SK-N-SH treated with all-trans-retinoic acid at 6 μM for 48 hours (cell line): ENCODE results near the gene ZNF69.

Experiments used
- ATAC-seq: fragments of 200-7000 bp; cut with Tn5 transposase; 3 replicates; pipeline ENCODE4 v1.9.1; 2020; ENCODE audit warnings: mild to moderate bottlenecking, moderate library complexity
- ARNTL ChIP-seq: fragments of 450-650 bp; formaldehyde crosslinking; IDR thresholded peaks from 2 replicates; pipeline ENCODE4 v1.5.0; 2020; ENCODE audit warnings: low read depth, mild to moderate bottlenecking, moderate library complexity, borderline replicate concordance
- BACH2 ChIP-seq: fragments of 250-450 bp; sonication (Bioruptor Pico); IDR thresholded peaks from 2 replicates; pipeline ENCODE4 v1.9.0; 2021; ENCODE audit warnings: mild to moderate bottlenecking, borderline replicate concordance
- CREB5 ChIP-seq: fragments of 250-450 bp; sonication (Bioruptor Pico); IDR thresholded peaks from 2 replicates; pipeline ENCODE4 v1.5.1; 2020; ENCODE audit warnings: low read depth, mild to moderate bottlenecking, moderate library complexity
- CSDC2 ChIP-seq: fragments of 250-450 bp; sonication (Bioruptor Pico); IDR thresholded peaks from 2 replicates; pipeline ENCODE4 v1.5.0; 2020; ENCODE audit warnings: mild to moderate bottlenecking, moderate library complexity
- CSRNP3 ChIP-seq: fragments of 250-450 bp; sonication (Bioruptor Pico); IDR thresholded peaks from 2 replicates; pipeline ENCODE4 v1.5.1; 2021; ENCODE audit warnings: mild to moderate bottlenecking, moderate library complexity
- ESRRG ChIP-seq: fragments of 250-450 bp; sonication (Bioruptor Pico); IDR thresholded peaks from 2 replicates; pipeline ENCODE4 v1.6.1; 2021; ENCODE audit warnings: mild to moderate bottlenecking
- GLIS3 ChIP-seq: fragments of 250-450 bp; sonication (Bioruptor Pico); IDR thresholded peaks from 2 replicates; pipeline ENCODE4 v1.5.0; 2020; ENCODE audit warnings: mild to moderate bottlenecking, moderate library complexity
- ISL1 ChIP-seq: fragments of 250-450 bp; sonication (Bioruptor Pico); IDR thresholded peaks from 2 replicates; pipeline ENCODE4 v2.1.2; 2022; ENCODE audit warnings: mild to moderate bottlenecking, moderate library complexity
- OSR1 ChIP-seq: fragments of 250-450 bp; sonication (Bioruptor Pico); IDR thresholded peaks from 2 replicates; pipeline ENCODE4 v1.8.0; 2022; ENCODE audit warnings: moderate library complexity, mild to moderate bottlenecking, inconsistent platforms
- PATZ1 ChIP-seq: fragments of 250-450 bp; sonication (Bioruptor Pico); IDR thresholded peaks from 2 replicates; pipeline ENCODE4 v1.8.0; 2020; ENCODE audit warnings: mild to moderate bottlenecking, moderate library complexity, borderline replicate concordance
- POU6F1 ChIP-seq: fragments of 250-450 bp; sonication (Bioruptor Pico); IDR thresholded peaks from 2 replicates; pipeline ENCODE4 v1.8.0; 2021; ENCODE audit warnings: low read depth, mild to moderate bottlenecking, moderate library complexity, borderline replicate concordance
- RARB ChIP-seq: fragments of 250-450 bp; sonication (Bioruptor Pico); IDR thresholded peaks from 2 replicates; pipeline ENCODE4 v1.8.0; 2021; ENCODE audit warnings: mild to moderate bottlenecking, moderate library complexity
- SNAI2 ChIP-seq: fragments of 250-450 bp; sonication (Bioruptor Pico); IDR thresholded peaks from 2 replicates; pipeline ENCODE4 v1.5.0; 2020; ENCODE audit warnings: mild to moderate bottlenecking, moderate library complexity
- TCF4 ChIP-seq: fragments of 250-450 bp; sonication (Bioruptor Pico); IDR thresholded peaks from 2 replicates; pipeline ENCODE4 v1.8.0; 2021; ENCODE audit warnings: mild to moderate bottlenecking, moderate library complexity, borderline replicate concordance
- TSHZ2 ChIP-seq: fragments of 250-450 bp; sonication (Bioruptor Pico); IDR thresholded peaks from 2 replicates; pipeline ENCODE4 v1.5.0; 2020; ENCODE audit warnings: mild to moderate bottlenecking, moderate library complexity
- ZC3H10 ChIP-seq: fragments of 250-450 bp; sonication (Bioruptor Pico); IDR thresholded peaks from 2 replicates; pipeline ENCODE4 v1.5.1; 2021; ENCODE audit warnings: mild to moderate bottlenecking, moderate library complexity
- ZFP3 ChIP-seq: fragments of 250-450 bp; sonication (Bioruptor Pico); IDR thresholded peaks from 2 replicates; pipeline ENCODE4 v1.5.0; 2020; ENCODE audit warnings: mild to moderate bottlenecking, moderate library complexity
- ZFP30 ChIP-seq: fragments of 450-650 bp; formaldehyde crosslinking; IDR thresholded peaks from 2 replicates; pipeline ENCODE4 v1.5.0; 2022; ENCODE audit warnings: mild to moderate bottlenecking, moderate library complexity
- ZNF70 ChIP-seq: fragments of 450-650 bp; formaldehyde crosslinking; IDR thresholded peaks from 2 replicates; pipeline ENCODE4 v1.5.0; 2020; ENCODE audit warnings: mild to moderate bottlenecking, moderate library complexity
- ZNF8 ChIP-seq: fragments of 450-650 bp; formaldehyde crosslinking; IDR thresholded peaks from 2 replicates; pipeline ENCODE4 v1.5.0; 2020; ENCODE audit warnings: mild to moderate bottlenecking, moderate library complexity

ZNF69 gene

GRCh38 chr19:11880598-11880997 lies 7.0 kb upstream of the ZNF69 start:
- no peak for ATAC-seq
- TF ChIP-seq BACH2 (CRISPR knock-in tag) (no peak), GLIS3 (no peak), ISL1 (no peak), ARNTL (CRISPR knock-in tag) (no peak), CREB5 (no peak), CSDC2 (CRISPR knock-in tag) (no peak), ZFP3 (no peak), TCF4 (CRISPR knock-in tag) (no peak), ZC3H10 (CRISPR knock-in tag) (no peak), TSHZ2 (no peak), OSR1 (no peak), ESRRG (CRISPR knock-in tag) (no peak), POU6F1 (CRISPR knock-in tag) (no peak)
- TF ChIP-seq, all 23 proteins: peak for 0

GRCh38 chr19:11881151-11881800 lies 6.3 kb upstream of the ZNF69 start:
- ATAC-seq, result peak; percentile 70
- TF ChIP-seq ZFP30, result no peak
- TF ChIP-seq CSDC2 (CRISPR knock-in tag), result no peak
- TF ChIP-seq OSR1, result no peak
- no peak for TF ChIP-seq ISL1
- TF ChIP-seq TCF4 (CRISPR knock-in tag), result no peak
- no peak for TF ChIP-seq ZNF70 (CRISPR knock-in tag)
- TF ChIP-seq ZC3H10 (CRISPR knock-in tag), result no peak
- TF ChIP-seq, all 23 proteins: peak for 0

- ATAC-seq, result no peak
- no peak for TF ChIP-seq ZNF8 (CRISPR knock-in tag)
- TF ChIP-seq PATZ1, result no peak
- TF ChIP-seq ZFP3, result no peak
- TF ChIP-seq TCF4 (CRISPR knock-in tag), result no peak
- no peak for TF ChIP-seq CSRNP3
- TF ChIP-seq ISL1, result no peak
- no peak for TF ChIP-seq ZNF70 (CRISPR knock-in tag)
- TF ChIP-seq SNAI2 (CRISPR knock-in tag), result no peak
- no peak for TF ChIP-seq ARNTL (CRISPR knock-in tag)
- no peak for TF ChIP-seq ZFP30
- no peak for TF ChIP-seq GLIS3
- no peak for TF ChIP-seq CSDC2 (CRISPR knock-in tag)
- no peak for TF ChIP-seq ZC3H10 (CRISPR knock-in tag)
- no peak for TF ChIP-seq OSR1
- no peak for TF ChIP-seq TSHZ2
- TF ChIP-seq RARB (CRISPR knock-in tag), result no peak
Measured at GRCh38 chr19:11882606-11883005, 5.0 kb upstream of the ZNF69 start.
